Breast epithelium (tissue), 4 donors: ENCODE measurements around the gene LGALS7. TPM values are rescaled to one million over a fixed set of nuclear protein-coding genes. Genes with fewer than 3 reads are reported as not detected.
"Not testable (repeated sequence)": the region's sequence is repeated elsewhere in the genome, so short reads cannot be mapped to it uniquely, and the experiment has no call there.

Experiments
- DNase-seq, 2 donors: peaks; one replicate each; pipeline ENCODE4 v3.0.0-alpha.2; 2019; ENCODE audit warnings: low spot score in 2 of 2
- H3K27ac ChIP-seq, 2 donors: fragments of 200-600 bp; sonication (generic) in 1 of 2; one replicate each; pipeline ENCODE4 v1.5.1; 2016 to 2019; ENCODE audit warnings: mild to moderate bottlenecking in 1 of 2
- H3K27me3 ChIP-seq, 2 donors: fragments of 200-600 bp; sonication (generic) in 1 of 2; one replicate each; pipeline versions ENCODE4 v1.5.1 to v1.6.0; 2017 to 2019; ENCODE audit warnings: control low read depth in 1 of 2, mild to moderate bottlenecking in 1 of 2
- H3K36me3 ChIP-seq: fragments of 200-600 bp; one replicate; pipeline ENCODE4 v1.5.1; 2019
- H3K4me1 ChIP-seq, 2 donors: fragments of 200-600 bp; sonication (generic); one replicate each; pipeline ENCODE4 v1.5.1; 2016 to 2019; ENCODE audit warnings: control low read depth in 1 of 2
- H3K4me3 ChIP-seq, 3 donors: fragments of 200-600 bp; sonication (generic); 1 replicate in 2 of 3; 2 replicates in 1 of 3; pipeline ENCODE4 v1.5.1; 2016 to 2019; ENCODE audit warnings: mild to moderate bottlenecking in 3 of 3, moderate library complexity in 2 of 3
- H3K9me3 ChIP-seq, 2 donors: fragments of 200-600 bp; sonication (generic) in 1 of 2; one replicate each; pipeline ENCODE4 v1.5.1; 2016 to 2019; ENCODE audit warnings: control low read depth in 1 of 2
- CTCF ChIP-seq, 3 donors: fragments of 450-650 bp; IDR thresholded peaks; one replicate each; pipeline ENCODE4 v1.5.1; 2016 to 2017; ENCODE audit warnings: antibody characterized with exemption in 3 of 3, mild to moderate bottlenecking in 3 of 3, moderate library complexity in 3 of 3
- POLR2A ChIP-seq: fragments of 450-650 bp; IDR thresholded peaks from one replicate; pipeline ENCODE4 v1.6.1; 2016; ENCODE audit warnings: antibody characterized with exemption, mild to moderate bottlenecking, moderate library complexity
- POLR2AphosphoS5 ChIP-seq, 3 donors: sonication (generic); formaldehyde crosslinking; IDR thresholded peaks; one replicate each; pipeline ENCODE4 v1.6.1; 2017; ENCODE audit warnings: antibody characterized with exemption in 3 of 3
- intact Hi-C: fragments of 100-400 bp; cut with DNase I; formaldehyde crosslinking; loops from one replicate; pipeline ENCODE4 v1.15.1; 2023; ENCODE audit warnings: low total_unique reads
- total RNA-seq, 3 donors: library from RNA; depleted of rRNA; stranded (reverse); fragments of >200 nt; gene quantifications; one replicate each; pipeline ENCODE4 v1.1.0, GENCODE V29; 2016

LGALS7 gene
- 1 to 10 TPM in 1 of 3 donors, not detected in 2; 1.5 TPM for total RNA-seq

- Histone ChIP-seq H3K36me3 (no peaks in the 10 kb centered on the region), H3K27me3 (no peaks in the 10 kb centered on the region), H3K9me3 (no peaks in the 10 kb centered on the region), H3K4me3 (no peak within 1 kb of the TSS), H3K27ac (no peak within 1 kb of the TSS), H3K4me1 (peaks cover 0 to 3% of the 10 kb centered on the region in 2 donors)
- intact Hi-C loops: no loop called here
- TF ChIP-seq CTCF (IDR thresholded peaks at IDR 0.05) (no peak), POLR2AphosphoS5 (IDR thresholded peaks at IDR 0.05) (no peak), POLR2A (no peak)
- DNase-seq: no peak
Observed at GRCh38 chr19:38773469-38774177, at the start of gene LGALS7. Gene LGALS7 (minus strand): TSS chr19:38773517. CDS start chr19:38773492, 25 bp downstream.

GRCh38 chr19:38821230-38821825 is 48.0 kb upstream of the LGALS7 start:
- H3K36me3 ChIP-seq, intact Hi-C loops, H3K27me3 ChIP-seq, H3K4me3 ChIP-seq, H3K27ac ChIP-seq, H3K4me1 ChIP-seq, H3K9me3 ChIP-seq, DNase-seq: not testable (repeated sequence)

GRCh38 chr19:38819231-38819920 is 46.1 kb upstream of the LGALS7 start:
- no peaks in the 10 kb centered on the region for H3K4me1 ChIP-seq
- DNase-seq: no peak
- H3K9me3 ChIP-seq: no peaks in the 10 kb centered on the region
- H3K27me3 ChIP-seq: no peaks in the 10 kb centered on the region
- no peak for TF ChIP-seq POLR2A
- no peak for TF ChIP-seq CTCF (IDR thresholded peaks at IDR 0.05)
- TF ChIP-seq POLR2AphosphoS5 (IDR thresholded peaks at IDR 0.05): no peak
- no peak overlapping the region for H3K4me3 ChIP-seq
- intact Hi-C loops: no loop called here
- H3K36me3 ChIP-seq: peaks cover 5% of the 10 kb centered on the region
- no peak overlapping the region for H3K27ac ChIP-seq

- Histone ChIP-seq H3K36me3 (peaks cover 5% of the 10 kb centered on the region), H3K4me1 (no peaks in the 10 kb centered on the region)
- intact Hi-C loops: no loop called here
Observed at GRCh38 chr19:38817081-38817480, 43.8 kb upstream of the LGALS7 start.

More at GRCh38 chr19:38817081-38817480, 43.8 kb upstream of the LGALS7 start:
- H3K27me3 ChIP-seq: no peaks in the 10 kb centered on the region
- TF ChIP-seq CTCF (IDR thresholded peaks at IDR 0.05) (no peak), POLR2AphosphoS5 (IDR thresholded peaks at IDR 0.05) (no peak), POLR2A (no peak)
- DNase-seq: no peak
- no peak overlapping the region for H3K27ac ChIP-seq
- H3K9me3 ChIP-seq: no peaks in the 10 kb centered on the region
- no peak overlapping the region for H3K4me3 ChIP-seq
